ENCODE results near the gene CDH4.

The CDH4 gene

DNA sequence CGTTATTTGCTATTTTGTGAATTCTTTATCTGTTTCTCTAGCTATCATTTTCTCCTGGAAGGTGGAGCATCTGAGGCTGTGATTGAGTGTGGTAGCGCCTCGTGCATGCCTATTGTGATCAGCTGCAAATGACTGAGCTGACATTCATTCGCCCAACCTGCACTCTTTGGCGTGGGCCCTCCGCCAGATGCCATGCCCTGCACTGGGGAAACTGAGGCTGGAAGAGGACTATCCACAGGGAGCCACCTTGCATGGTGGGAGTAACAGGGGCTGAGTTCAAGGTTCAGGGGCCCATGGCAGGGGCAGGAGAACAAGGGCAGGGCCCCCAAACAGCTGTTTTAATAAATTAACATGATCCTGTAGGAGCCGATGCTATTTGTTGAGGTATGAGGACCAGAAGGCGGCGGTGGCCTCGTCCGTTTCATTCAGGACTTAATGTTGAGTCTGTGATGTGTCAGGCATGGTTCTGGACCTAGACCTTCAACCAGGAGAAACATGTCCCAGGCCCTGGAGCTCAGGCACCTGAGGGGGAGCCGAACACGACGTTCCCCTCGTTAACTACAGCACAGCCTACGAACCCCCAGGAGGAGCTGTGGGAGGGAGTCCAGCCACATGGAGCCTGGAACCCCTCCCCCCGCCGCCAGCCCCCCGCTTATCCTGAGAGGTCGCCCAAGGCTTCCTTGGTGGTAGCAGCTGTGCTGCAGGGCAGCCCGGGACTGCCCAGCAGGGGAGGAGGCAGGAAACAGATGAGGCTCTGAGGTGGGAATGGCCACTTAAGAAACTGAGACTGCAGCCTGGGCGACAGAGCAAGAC lies 242.9 kb downstream of the CDH4 start:
- no peak for DNase-seq (ENCODE audit: low read depth)

- DNase-seq (ENCODE audit: low read depth): no peak
Measured at GRCh38 chr20:61497029-61497627, 245.1 kb downstream of the CDH4 start.

DNA sequence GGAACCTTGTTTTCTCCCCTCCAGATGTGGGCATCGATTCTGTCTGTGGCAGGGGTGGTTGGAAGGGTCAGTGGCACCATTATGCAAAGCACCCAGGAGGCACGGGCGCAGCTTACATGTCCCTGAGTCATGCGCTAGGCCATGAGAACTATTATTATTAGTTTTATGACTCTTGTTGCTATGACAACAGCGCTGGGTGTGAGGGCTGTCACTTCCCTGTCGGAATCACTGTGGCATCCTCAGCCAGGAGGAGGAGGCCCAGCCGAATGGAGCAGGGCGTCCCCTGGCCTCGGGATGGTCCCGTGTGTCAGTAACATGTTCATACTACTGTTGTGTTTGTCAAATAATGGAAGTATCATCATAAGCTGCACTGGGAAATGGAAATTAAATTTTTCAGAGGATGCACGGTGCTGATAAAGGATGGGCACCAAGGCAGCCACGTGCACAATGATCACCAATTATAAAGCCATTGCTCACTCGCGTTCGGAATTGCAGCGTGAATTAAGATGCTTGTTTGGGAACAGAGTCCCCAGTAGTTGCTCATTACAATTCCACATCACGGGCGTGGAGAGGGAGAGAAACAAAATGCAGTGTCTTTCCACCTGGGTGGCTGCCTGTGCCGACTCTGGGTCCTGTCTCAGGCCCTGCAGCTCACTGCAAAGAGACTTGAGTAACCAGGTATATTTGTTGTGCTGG lies 247.9 kb downstream of the CDH4 start:
- no peak for DNase-seq (ENCODE audit: low read depth)

- DNase-seq (ENCODE audit: low read depth): no peak
Measured at GRCh38 chr20:61500791-61501321, 248.8 kb downstream of the CDH4 start.

DNA sequence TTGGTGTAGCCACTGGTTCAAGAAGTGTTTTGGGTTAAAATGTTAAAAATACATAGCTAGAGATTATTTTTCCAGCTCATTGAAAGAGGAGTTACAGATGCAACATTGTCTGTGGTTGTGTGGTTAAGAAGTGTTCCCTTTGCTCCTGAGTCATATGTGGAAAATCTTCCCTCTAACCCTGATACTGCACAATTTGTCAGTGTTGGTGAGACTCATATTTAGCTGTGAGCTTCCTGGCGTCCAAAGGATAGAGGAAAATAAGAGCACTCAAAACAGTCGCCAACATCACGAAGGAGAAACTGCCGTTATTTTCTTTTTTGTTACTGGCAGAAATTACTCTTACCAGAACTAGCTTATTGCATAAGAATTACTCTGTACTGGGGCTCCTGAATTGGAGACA lies 250.4 kb downstream of the CDH4 start:
- no peak for DNase-seq (ENCODE audit: low read depth)

- DNase-seq (ENCODE audit: low read depth): no peak
Measured at GRCh38 chr20:61503106-61503505, 251.0 kb downstream of the CDH4 start.

DNA sequence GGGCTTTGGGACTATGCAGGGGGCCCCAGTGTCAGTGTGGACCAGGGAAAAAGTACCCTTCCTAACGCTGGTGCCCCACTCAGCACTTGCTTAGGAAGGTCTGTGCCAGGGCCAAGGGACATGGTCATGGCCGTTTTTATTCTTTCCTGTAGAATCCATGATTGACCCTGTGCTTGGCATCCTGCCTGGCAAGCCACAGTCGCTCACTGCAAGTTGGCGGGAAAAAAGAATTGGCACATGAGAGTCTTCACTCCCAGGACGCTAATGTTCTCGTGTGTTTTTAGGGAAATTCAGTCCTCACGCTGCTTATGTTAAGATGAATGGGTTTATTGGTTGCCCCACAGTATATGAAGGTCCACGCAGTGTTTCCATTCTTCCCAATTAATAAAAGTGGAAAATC lies 253.4 kb downstream of the CDH4 start:
- no peak for DNase-seq (ENCODE audit: low read depth)

DNA sequence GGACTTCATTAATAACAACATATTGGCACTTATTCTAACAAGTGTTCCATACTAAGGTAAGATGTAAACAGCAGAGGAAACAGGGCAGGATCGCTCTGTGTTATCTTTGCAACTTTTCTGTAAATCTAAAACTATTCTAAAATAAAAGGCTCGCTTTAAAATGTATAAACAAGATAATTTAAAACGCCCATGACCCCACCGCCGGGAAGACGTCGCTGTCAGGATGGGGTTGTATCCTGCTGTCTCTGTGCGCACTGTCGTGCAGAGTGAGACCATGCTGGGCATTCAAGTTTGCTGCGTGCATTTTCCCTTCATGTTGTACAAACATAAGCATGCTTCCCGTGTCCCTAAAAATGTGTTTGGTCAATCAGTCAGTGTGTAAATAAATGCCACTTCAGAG lies 255.7 kb downstream of the CDH4 start:
- DNase-seq (ENCODE audit: low read depth): no peak

DNA sequence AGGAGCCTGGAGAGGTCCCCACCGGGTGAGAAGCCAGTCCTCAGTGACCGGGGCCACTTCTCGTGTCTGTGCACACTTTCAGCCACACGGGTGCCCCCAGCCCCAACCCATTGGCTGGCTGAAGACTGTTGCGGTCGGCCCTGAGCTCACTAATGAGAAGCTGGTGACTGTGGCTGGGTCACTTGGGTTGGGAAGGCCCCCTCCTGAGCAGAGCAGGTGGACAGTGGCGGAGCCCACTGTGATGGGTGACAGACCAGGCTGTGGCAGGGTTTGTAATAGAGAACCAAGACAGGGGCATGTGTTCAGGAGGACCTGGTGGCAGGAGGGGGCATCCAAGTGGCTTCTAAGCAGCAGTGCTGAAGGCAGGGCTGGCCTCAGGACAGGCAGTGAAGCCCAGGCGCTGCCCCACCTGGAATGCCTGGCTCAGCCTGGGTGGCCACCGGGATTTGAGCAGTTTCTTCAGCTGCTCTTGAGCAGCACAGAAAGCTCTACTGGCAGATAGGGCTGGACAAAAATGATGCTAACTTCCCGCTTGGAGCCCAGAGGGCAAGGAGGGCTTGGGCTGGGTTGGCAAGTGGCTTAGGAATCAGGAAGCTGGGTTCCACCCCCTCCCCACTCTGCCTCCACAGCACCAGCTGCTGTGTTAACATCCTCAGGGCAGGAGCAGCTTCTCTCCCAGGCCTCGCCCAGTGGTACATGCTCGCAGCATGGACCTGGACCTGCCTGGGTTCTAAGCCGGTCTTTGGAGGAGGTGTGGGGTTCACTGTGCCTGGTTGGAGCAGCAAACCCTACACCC lies 256.4 kb downstream of the CDH4 start:
- DNase-seq (ENCODE audit: low read depth): no peak

DNA sequence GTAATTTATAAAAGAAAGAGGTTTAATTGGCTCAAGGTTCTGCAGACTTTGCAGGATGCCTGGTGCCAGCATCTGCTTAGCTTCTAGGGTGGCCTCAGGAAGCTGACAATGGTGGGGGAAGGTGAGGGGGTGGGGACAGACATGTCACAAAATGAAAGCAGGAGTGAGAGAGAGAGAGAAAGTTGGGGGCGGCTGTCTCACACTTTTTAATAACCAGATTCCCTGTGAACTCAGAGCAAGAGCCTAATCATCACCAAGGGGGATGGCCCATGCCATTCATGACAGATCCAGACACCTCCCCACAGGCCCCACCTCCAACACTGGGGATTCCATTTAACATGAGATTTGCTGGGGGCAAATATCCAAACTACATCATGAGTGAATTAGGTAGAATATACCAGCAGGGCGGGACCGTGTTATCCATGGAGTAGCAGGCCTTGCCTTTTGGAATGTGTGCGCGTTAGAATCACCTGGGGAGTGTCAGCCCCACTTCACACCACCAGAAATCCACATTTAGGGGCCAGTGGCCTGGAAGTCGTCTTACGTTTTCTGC lies 258.8 kb downstream of the CDH4 start:
- no peak for DNase-seq (ENCODE audit: low read depth)

GRCh38 chr20:61512475-61512874 lies 260.4 kb downstream of the CDH4 start:
- no peak for DNase-seq (ENCODE audit: low read depth)

GRCh38 chr20:61513124-61514017 lies 261.3 kb downstream of the CDH4 start:
- no peak for DNase-seq (ENCODE audit: low read depth)

- DNase-seq (ENCODE audit: low read depth): no peak
Measured at GRCh38 chr20:61514018-61514365, 261.9 kb downstream of the CDH4 start.

- DNase-seq (ENCODE audit: low read depth): no peak
Measured at GRCh38 chr20:61514396-61514795, 262.3 kb downstream of the CDH4 start.

DNA sequence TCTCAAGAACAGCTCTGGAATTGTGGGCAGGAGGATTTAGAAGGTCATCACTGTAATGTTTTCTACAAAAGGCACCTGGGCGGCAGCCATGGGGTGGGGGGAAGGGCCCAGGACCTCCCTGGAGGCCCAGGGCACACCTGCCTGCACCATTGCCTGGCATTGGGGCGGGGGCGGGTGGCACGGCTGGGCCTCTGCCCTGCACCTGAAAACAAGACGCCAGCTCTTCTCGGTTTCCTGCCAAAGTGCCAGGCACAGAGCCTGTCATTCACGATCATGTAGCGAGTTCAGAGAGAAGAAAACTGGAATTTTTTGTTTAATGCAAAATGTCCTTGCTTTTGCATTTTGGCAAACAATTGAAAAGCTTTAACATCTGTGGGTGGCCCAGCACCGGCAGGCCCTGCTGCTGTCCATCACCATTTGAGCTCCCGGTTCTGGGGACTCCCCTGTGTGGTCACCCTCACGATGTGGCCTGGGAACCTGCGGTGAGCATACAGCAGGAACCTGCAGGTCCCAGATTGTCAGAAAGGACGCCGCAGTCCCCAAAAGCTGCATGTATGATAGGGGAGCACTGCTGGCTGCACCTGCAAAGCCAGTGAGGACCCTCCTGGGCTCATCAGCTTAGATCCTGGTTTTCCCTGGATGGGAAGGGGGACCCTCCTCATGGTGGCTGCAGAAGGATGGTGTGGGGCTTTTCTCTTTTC lies 262.9 kb downstream of the CDH4 start:
- DNase-seq (ENCODE audit: low read depth): no peak

DNA sequence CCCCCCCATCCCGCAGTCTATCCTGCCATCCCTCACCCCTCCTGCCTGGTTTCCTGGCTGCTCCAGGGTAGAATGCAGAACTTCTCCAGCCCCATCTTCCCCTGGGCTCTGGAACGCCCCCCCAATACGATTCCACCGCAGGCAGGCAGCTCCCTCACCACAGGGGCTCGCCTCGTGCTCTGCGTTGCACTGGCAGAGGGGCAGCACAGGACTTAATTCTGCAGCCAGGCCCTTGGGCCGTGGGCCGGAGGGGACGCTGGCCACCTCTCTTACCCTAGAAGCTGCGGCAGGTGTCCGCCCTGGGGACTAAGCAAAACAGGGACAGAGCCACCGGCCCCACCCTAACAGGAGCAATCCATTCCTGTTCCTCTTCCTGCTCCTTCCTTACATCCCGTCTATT lies 263.9 kb downstream of the CDH4 start:
- no peak for DNase-seq (ENCODE audit: low read depth)

- no peak for DNase-seq (ENCODE audit: low read depth)
Measured at GRCh38 chr20:61516346-61517208, 264.5 kb downstream of the CDH4 start.

DNA sequence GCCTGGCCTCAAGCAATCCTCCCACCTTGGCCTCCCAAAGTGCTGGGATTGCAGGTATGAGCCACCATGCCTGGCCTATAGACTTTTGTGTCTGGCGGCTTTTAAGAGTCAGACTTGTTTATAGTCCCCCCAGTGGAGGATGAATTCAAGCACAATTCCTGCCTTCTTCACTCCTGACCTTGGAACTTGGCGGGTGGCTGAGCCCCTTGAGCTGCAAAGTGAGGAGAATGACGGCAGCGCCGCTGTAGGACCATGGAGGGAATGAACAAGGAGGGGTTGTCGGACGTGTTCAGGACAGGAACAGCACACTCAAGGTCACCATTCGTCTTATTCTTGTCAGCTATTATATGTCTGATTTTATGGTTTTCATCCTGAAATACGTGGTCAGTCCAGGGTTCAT lies 265.4 kb downstream of the CDH4 start:
- no peak for DNase-seq (ENCODE audit: low read depth)

GRCh38 chr20:61518424-61518951 lies 266.4 kb downstream of the CDH4 start:
- DNase-seq (ENCODE audit: low read depth): no peak
